Natural killer cell (primary cell): Measurements from ENCODE around the gene INSIG1. TPM values are rescaled to one million over a fixed set of nuclear protein-coding genes. Genes with fewer than 3 reads are reported as not detected.

Source experiments
- ATAC-seq, 3 donors: fragments of 150-1000 bp in 2 of 3; fragments of 200-7000 bp in 1 of 3; cut with Tn5 transposase; 1 replicate in 1 of 3; 2 replicates in 2 of 3; pipeline ENCODE4 v1.10.0; 2021; ENCODE audit warnings: mild to moderate bottlenecking in 2 of 3, moderate library complexity in 2 of 3
- DNase-seq, 2 donors: peaks; one replicate each; pipeline versions ENCODE4 v3.0.0 to v3.0.0-alpha.2; 2013 to 2021; ENCODE audit warnings: mixed read lengths in 1 of 2
- H3K27ac ChIP-seq: one replicate; pipeline ENCODE4 v1.5.1; 2013; ENCODE audit warnings: mild to moderate bottlenecking, low read length
- H3K27me3 ChIP-seq: one replicate; pipeline ENCODE4 v1.6.1; 2013; ENCODE audit warnings: low read length; ENCODE audit not compliant: control insufficient read depth, insufficient read depth
- H3K36me3 ChIP-seq: one replicate; pipeline ENCODE4 v1.6.1; 2013; ENCODE audit warnings: low read length; ENCODE audit not compliant: control insufficient read depth, insufficient read depth
- H3K4me1 ChIP-seq: one replicate; pipeline ENCODE4 v1.6.1; 2013; ENCODE audit warnings: low read length; ENCODE audit not compliant: control insufficient read depth, insufficient read depth
- H3K4me3 ChIP-seq: one replicate; pipeline ENCODE4 v1.5.1; 2013; ENCODE audit warnings: low read length
- H3K9me3 ChIP-seq: one replicate; pipeline ENCODE4 v1.6.1; 2013; ENCODE audit warnings: low read length; ENCODE audit not compliant: control insufficient read depth, insufficient read depth
- H3K27ac Mint-ChIP-seq, 2 donors: one replicate each; pipeline ENCODE4 v1.8.0; 2022; ENCODE audit warnings: mild to moderate bottlenecking in 2 of 2, mixed read lengths in 2 of 2, moderate library complexity in 1 of 2
- H3K27me3 Mint-ChIP-seq, 2 donors: one replicate each; pipeline ENCODE4 v1.8.0; 2022; ENCODE audit warnings: low read depth in 2 of 2, mixed read lengths in 2 of 2
- H3K36me3 Mint-ChIP-seq: one replicate; pipeline ENCODE4 v1.8.0; 2022; ENCODE audit warnings: mixed read lengths
- H3K4me1 Mint-ChIP-seq, 2 donors: one replicate each; pipeline ENCODE4 v1.8.0; 2022; ENCODE audit warnings: mixed read lengths in 2 of 2
- H3K4me3 Mint-ChIP-seq: one replicate; pipeline ENCODE4 v1.8.0; 2022; ENCODE audit warnings: mild to moderate bottlenecking, moderate library complexity, mixed read lengths
- H3K9me3 Mint-ChIP-seq, 2 donors: one replicate each; pipeline ENCODE4 v1.8.0; 2022; ENCODE audit warnings: mixed read lengths in 2 of 2
- WGBS: methylation state at CpG from one replicate; pipeline ENCODE4 v1.1.7; 2013; ENCODE audit warnings: missing lambda C conversion rate; ENCODE audit not compliant: insufficient coverage; 5-methylcytosine and 5-hydroxymethylcytosine counted together
- intact Hi-C: fragments of 100-400 bp; cut with micrococcal nuclease; formaldehyde crosslinking; loops from one replicate; pipeline ENCODE4 v1.14.2; 2022
- total RNA-seq, 4 donors: library from RNA; stranded (reverse); fragments of 120-200 nt in 1 of 4; gene quantifications; one replicate each; pipeline versions ENCODE4 v1.2.3 to v1.2.4, GENCODE V29; 2013 to 2022
- TF ChIP-seq, protein P1 (sequence below): fragments of 200-600 bp; IDR thresholded peaks from one replicate; pipeline ENCODE4 v1.8.0; 2022; ENCODE audit warnings: antibody characterized with exemption

The INSIG1 gene
- total RNA-seq, 3 donors from 2014 or later (not counting 1 experiment from before 2014, with no cell fraction given) = 66.7 to 115 (median 84.5) TPM

DNA sequence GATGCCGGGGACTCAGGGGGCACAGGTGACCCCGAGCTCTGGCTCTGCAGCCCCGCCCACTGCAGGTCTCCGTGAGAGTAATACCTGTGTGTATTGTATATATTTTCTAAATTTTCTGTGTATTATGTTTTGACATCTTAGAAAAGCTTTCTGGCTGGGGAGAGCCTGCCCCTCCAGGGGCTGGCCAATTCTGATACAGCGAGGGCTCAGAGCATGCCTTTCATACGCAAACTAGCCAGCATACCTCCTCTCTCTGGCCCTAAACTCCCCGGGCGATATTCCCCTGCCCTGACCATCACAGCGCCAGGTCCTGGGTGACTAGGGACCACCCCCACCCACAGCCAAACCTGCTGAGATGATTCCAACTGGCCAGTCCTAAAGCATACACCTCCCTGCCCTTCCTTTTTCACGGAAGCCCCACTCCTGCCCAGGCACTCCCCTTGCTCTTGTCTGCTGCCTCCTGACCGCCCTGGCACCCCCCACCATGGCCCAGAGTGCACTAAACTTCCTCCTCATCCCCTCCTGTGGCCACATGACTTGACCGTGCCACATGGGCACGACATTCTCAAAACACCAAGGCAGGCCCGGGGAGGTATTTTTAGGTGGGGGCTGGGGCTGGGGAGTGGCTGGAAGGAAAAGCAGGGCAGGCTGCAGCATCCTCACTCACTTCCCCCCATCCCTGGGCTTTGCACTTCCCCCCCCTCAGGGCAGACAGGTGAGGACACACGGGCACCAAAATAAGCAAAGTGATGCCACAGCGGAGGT, 61.5 kb downstream of the INSIG1 start:
- Histone ChIP-seq H3K4me3 (no peak overlapping the region), H3K4me1 (no peaks in the 10 kb centered on the region)

More for the DNA sequence above, 61.5 kb downstream of the INSIG1 start:
- Histone ChIP-seq H3K36me3 (no peaks in the 10 kb centered on the region), H3K27me3 (no peaks in the 10 kb centered on the region), H3K27ac (no peak overlapping the region), H3K9me3 (no peaks in the 10 kb centered on the region)
- ATAC-seq = no peak
- no peak overlapping the region for H3K4me3 Mint-ChIP-seq
- no peaks in the 10 kb centered on the region for H3K9me3 Mint-ChIP-seq
- no peak overlapping the region for H3K27ac Mint-ChIP-seq
- no peaks in the 10 kb centered on the region for H3K4me1 Mint-ChIP-seq
- TF ChIP-seq, protein P1, sequence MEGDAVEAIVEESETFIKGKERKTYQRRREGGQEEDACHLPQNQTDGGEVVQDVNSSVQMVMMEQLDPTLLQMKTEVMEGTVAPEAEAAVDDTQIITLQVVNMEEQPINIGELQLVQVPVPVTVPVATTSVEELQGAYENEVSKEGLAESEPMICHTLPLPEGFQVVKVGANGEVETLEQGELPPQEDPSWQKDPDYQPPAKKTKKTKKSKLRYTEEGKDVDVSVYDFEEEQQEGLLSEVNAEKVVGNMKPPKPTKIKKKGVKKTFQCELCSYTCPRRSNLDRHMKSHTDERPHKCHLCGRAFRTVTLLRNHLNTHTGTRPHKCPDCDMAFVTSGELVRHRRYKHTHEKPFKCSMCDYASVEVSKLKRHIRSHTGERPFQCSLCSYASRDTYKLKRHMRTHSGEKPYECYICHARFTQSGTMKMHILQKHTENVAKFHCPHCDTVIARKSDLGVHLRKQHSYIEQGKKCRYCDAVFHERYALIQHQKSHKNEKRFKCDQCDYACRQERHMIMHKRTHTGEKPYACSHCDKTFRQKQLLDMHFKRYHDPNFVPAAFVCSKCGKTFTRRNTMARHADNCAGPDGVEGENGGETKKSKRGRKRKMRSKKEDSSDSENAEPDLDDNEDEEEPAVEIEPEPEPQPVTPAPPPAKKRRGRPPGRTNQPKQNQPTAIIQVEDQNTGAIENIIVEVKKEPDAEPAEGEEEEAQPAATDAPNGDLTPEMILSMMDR = no peak
- WGBS = 64% methylated on average over 12 of the region's 16 CpGs
- H3K27me3 Mint-ChIP-seq = peaks cover 6 to 27% of the 10 kb centered on the region in 2 donors
- H3K36me3 Mint-ChIP-seq = no peaks in the 10 kb centered on the region
- intact Hi-C loops = no loop called here
- DNase-seq = no peak

Other genes with a start within 250 kb of the INSIG1 start
- gene HTR5A, start 227.6 kb upstream of the INSIG1 start, total RNA-seq = not detected
- not detected for gene EN2, start 160.3 kb downstream of the INSIG1 start, total RNA-seq
- gene CNPY1, start 248.7 kb downstream of the INSIG1 start, total RNA-seq = not detected